ENCODE measurements around the gene EHD4.
A peak's percentile ranks its signal among the peaks of the same experiment; 100 is the strongest.

EHD4 gene

DNA sequence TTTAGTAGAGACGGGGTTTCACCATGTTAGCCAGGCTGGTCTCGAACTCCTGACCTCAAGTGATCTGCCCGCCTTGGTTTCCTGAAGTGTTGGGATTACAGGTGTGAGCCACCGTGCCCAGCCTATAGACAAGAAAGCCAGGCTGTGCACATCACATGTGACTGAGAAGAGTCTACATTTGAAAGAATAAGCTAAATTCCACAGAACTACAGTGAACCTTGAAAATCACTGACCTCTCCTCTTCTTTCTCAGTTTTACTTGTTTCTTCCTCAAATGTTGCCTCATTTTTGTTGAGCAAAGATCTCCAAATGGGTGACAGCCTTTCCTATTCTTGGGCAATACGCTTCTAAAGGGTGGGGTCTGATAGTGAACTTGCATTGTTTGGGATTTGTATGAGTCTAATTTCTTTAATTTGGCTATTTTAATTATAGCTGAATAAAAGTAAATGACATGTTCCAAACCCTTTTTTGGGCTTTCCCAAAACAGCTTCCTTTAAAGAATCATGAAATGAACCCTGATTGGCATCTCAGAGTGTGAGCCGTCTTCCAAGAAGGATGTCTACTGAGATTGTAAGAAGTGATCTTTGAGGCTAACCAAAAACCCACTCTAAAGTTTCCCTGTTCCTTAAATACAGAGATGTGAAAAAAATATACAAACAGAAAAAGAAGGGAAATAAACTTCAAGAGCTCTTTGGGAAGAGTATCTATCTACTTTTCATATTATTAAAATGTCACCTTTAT lies 56.9 kb downstream of the EHD4 start:
- peak; percentile 88 for DNase-seq

DNA sequence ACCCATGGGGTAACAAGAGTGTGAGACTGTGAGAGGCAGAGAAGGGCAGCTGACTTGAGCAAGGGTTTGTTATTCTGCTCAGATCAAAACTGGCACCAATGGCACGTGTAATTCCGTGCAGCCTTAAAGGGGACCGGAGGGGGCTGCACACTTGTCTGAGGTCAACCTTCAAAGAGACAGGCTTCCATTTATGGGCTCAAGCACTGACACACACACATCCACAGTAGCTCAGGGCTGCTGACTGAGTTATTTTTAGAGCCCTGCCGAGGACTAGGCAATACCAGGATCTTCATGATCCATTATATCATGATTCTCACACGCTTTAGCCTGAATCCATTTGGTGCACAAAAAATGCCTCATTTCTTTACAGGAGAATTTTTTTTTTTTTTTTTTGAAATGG lies 57.9 kb downstream of the EHD4 start:
- DNase-seq, result no peak

DNA sequence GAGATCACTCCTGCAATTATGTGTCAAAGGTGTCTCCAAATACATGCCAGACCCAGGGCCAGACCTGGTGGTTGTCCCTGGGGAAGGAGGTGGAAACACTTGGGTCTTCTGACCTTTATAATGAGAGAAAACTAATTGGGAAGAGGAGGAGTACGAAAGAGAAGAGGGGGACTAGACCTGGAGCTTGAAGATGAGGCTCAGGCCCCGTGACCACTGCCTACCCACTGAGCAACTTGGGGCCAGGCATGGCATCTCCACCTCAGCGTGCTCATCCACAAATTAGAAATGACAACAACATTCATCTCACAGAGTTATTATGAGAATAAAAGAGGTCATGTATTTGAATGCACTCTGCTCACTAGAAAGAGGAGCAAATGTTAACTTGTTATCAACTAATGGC lies 59.1 kb downstream of the EHD4 start:
- no peak for DNase-seq

DNA sequence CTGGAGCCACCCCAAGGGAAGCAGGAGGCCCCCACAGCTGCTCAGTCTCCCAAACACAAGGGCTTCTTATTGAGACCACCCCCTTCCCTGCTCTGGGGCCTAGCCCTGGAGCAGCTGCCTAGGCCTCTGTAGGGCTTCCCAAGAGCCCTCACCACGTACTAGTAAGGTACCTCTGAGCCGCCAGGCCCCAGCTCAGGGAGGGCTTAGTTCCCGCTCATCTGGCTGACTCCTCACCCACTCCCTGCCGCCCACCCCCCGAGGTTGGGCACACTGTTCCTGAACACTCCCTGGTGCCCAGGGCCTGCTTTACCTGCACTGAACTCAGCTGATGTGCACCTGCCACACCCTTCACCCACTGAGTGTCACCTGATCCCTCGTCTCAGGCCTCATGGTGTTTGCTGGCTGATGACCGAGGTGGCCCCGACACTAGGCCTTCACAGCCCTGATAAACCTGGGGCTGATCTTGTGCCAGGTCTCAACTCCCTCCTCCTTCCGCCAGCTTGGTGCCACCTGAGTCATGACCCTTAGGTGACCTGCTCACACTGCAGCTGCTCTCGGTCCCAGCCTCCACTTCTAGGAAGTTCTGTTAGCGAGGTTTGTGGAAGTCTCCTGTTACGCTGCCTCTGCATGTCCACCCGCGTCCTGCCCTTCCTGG lies 60.5 kb downstream of the EHD4 start:
- DNase-seq, result no peak

DNA sequence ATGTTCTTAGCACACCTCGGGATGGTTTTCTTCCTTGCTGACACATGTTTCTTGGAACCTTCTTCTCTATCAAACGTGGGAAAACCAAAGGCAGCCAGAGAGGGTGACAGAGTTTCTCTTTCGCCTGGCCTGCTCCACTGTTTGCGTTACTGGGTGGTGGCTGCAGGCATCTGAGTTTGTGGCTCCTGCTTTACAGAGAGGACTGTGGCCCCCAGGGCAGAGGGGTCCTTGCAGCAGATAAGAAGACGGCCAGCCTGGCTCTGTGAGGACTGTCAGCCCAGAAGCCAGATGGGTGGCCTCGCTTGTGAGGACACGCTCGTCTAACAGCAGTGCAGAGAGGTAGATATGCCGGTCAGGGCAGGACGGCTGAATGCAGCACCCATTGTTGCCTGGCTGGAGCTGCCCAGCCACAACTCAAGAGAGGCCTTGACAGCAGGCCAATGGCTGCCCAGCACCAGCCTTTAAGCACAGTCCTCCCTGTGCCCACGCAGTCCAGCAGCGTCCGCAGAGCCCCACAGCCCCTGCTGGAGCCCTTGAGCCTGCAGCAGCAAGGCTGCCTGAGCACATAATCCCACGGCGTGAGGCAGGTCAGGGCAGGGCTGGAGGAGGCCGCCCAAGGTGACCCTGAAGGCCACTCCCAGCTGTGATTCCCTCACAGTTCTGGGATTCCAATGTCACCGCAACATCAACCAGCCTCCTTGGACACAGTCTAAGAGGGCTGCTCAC lies 63.5 kb downstream of the EHD4 start:
- DNase-seq, result no peak

DNA sequence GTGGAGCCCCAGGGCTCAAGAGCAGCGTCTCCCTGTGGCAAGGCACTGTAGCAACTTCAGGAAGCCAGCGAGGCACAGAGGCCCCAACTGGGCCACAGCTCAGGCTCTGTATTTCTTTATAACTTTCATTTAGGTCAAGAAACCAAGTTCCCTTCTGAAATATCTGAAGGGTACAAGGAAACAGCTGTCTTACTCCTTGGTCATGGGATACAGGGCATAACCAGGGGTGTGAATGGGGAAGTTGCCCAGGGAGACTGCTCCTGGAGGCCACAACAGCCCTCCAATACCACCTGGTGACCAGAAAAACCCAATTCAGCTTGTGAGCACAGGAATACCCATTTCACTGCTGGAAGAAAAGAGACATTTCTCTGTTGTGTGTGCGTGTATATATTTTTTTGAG lies 65.2 kb downstream of the EHD4 start:
- peak; percentile 41 for DNase-seq

DNA sequence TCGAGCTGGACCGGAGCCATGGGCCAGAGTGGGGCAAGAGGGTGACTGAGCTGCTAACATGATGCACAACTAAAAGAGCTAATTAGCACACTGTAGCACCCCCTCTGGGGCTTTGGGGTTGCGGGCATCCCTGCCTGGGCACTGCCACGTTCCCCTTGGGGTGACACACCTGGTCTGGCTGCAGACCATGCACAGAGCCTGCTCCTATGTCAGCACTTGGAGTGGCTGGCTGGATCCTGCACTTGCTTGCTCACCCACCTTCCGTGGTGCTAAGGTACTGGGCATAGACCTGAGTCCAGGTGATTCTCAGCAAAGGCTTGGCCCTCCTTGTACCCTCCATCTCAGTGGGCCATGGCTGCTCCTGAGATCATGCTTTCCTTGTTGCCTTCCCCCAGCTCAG lies 65.7 kb downstream of the EHD4 start:
- no peak for DNase-seq

DNA sequence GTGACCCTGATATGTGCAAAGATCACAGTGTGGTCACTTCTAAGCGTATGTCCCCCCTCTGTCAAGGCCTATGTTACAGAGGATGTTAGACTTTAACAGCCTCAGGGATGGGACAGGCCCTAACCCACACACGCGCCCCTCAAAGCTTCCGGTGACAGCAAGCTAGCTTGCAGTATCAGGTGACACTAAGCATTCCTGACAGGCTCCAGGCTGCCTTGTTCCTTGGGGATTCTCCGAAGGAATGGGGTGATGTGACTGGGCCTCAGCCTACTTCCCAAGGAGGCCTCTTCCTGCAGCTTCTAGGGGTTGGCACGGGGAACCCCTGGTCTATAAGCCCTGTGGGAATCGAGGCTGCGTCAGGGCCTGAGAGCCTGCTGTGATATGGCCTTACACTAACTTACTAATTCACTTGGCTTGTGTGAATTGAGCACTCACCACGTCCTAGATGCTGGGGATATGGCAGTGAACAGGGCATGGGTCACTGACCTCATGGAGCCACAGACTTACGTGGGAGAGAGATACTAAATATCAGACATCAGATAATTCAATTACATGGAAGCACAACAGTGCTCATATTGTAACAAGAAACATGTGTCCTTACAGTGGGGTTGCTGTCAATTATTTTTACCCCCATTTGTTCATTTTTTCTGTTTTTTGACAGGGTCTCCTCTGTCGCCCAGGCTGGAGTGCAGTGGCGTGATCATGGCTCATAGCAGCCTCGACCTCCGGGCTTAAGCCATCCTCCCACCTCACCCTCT lies 67.1 kb downstream of the EHD4 start:
- no peak for DNase-seq

DNA sequence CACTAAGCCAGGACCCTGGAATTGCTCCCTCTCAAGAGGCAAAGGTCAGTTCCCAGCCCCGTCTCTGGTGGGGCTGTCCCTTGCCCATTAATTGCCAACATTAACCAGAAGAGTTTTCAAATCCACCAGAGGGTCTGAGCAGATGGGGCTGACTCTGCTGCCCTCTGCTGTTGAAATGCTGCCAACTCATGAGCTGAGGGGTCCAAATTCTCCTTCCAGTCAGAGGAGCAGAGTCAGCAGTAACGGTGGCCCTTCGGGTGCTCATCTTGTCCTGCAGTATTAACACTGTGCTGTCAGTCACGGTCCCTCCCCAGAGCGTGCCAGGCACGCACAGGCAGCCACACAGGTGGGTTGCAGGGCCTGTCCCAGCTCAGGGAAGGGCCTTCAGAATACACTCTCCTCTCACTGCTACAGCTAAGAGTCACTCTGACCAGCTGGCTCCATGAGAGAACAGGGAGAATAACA lies 67.8 kb downstream of the EHD4 start:
- peak; percentile 34 for DNase-seq

- DNase-seq, result no peak
These were observed 68.6 kb downstream of the EHD4 start for GRCh38 chr15:41903782-41904181.

DNA sequence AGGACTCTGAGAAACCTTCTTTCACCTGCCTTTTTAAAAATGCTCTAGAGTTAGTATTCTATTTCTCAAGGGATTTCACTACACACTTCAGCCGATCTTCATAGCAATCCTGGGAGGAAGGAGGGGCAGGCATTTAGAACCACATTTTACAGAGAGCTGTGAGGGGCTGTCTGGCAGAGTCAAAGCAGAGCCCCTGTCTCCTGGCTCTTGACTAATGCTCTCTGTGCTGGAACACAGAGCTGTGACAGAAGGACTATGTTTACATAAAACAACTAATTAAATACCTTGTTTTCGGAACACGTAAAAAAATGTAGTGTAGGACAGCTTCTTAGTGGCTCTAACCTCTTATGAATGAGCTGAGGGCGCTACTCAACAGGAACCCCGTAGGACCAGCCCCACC lies 70.9 kb downstream of the EHD4 start:
- no peak for DNase-seq

DNA sequence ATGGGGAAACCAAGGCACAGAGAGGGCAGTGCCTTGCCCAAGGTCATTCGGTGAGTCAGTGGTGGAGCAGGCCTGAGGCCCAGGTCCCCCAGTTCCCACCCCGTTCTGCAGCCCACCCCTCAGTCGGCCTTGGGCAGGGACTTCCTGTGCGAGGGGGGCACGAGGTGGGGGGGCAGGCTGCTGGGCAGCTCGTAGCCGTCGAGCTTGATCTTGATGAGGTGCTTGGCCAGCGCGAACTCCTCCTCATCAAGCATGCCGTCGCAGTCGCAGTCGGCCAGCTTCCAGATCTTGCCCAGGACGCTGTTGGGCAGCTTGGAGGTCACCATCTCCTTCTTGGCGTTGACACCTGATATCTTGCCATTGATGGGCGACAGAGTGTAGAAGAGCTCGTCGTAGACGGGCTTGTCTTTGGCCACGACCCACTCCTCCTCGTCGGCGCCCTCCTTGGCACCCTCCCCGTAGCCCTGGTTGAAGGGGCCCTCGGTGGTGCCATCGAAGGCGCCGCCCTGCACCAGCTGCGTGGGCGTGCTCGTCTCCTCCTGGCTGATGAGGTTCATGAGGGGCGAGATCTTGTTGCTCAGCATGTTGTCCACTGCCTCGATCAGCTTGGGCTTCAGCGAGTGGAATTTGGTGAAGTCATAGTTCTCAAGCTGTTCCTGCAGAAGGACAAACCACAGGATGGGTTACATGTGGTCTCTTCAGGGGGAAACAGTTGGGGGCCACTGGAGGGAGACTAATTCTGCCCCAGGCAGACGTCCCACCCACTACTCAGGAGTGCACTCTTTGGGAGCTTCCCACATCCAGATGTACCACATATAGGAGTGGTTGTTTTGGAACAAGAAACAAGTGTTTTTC lies 71.6 kb downstream of the EHD4 start:
- no peak for DNase-seq

- no peak for DNase-seq
These were observed 72.4 kb downstream of the EHD4 start for GRCh38 chr15:41899854-41900442.

GRCh38 chr15:41897363-41897799 lies 75.0 kb downstream of the EHD4 start:
- no peak for DNase-seq

- no peak for DNase-seq
These were observed 75.8 kb downstream of the EHD4 start for GRCh38 chr15:41896566-41896965.

GRCh38 chr15:41895957-41896356 lies 76.4 kb downstream of the EHD4 start:
- DNase-seq, result no peak

- DNase-seq, result no peak
These were observed 76.9 kb downstream of the EHD4 start for GRCh38 chr15:41895491-41895890.

DNA sequence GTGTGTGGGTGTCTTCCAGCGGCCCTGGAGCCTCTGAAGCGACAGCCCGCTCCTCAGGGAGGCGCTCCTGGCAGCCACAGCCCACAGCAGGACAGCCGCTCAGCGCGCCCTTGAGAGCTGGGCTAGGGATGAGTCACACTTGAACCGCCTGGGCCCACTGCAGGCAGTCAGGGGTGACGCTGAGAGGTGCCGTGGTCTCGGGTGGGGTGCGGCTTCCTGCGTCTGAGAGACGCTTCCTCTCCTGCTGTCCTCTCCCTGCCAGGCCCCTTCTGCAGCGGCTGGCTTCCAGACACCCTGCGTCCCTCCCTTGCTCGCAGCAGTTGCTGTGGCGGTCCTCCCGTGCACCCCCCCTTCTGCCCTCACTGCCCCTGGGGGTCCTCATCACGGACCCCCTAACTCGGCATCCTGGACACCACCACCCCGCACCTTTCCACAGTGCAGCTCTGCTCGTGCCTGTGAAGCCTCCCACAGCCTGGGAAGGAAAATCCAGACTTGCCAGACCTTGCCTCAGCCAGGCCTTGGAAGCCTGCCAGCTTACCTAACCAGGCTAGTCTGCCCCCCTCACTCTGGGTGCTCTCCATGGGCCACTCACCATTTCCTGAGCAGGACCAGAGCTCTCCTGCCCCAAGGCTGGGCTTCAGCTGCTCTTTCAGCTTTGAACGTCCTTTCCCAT lies 77.4 kb downstream of the EHD4 start:
- peak; percentile 80 for DNase-seq

GRCh38 chr15:41894251-41894790 lies 78.0 kb downstream of the EHD4 start:
- no peak for DNase-seq

- no peak for DNase-seq
These were observed 78.7 kb downstream of the EHD4 start, which contains the start of gene SPTBN5 for GRCh38 chr15:41893422-41894250. Gene SPTBN5, minus strand, starts transcription at chr15:41894053. Its CDS starts 556 bp downstream, at chr15:41893497.
